ENCODE data around the gene TP63.

Gene TP63

DNA sequence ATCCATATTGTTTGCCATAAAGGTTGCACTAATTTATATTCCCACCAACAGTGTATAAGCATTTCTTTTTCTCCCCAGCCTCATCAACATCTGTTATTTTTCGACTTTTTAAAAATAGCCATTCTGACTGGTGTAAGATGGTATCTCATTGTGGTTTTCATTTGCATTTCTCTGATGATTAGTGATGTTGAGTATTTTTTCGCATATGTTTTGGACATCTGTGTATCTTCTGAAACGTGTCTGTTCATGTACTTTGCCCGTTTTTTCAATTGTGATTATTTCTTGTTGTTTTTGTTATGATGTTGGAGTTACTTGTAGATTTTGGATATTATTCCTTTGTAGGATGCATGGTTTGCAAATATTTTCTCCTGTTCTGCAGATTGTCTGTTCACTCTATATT, 46.5 kb downstream of the TP63 start:
- no peak for DNase-seq (ENCODE audit: low read depth)
- TF ChIP-seq, protein P1, sequence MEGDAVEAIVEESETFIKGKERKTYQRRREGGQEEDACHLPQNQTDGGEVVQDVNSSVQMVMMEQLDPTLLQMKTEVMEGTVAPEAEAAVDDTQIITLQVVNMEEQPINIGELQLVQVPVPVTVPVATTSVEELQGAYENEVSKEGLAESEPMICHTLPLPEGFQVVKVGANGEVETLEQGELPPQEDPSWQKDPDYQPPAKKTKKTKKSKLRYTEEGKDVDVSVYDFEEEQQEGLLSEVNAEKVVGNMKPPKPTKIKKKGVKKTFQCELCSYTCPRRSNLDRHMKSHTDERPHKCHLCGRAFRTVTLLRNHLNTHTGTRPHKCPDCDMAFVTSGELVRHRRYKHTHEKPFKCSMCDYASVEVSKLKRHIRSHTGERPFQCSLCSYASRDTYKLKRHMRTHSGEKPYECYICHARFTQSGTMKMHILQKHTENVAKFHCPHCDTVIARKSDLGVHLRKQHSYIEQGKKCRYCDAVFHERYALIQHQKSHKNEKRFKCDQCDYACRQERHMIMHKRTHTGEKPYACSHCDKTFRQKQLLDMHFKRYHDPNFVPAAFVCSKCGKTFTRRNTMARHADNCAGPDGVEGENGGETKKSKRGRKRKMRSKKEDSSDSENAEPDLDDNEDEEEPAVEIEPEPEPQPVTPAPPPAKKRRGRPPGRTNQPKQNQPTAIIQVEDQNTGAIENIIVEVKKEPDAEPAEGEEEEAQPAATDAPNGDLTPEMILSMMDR (IDR thresholded peaks at IDR 0.05; ENCODE audit: low read length, missing control alignments): no peak
- no peak overlapping the region for H3K4me3 ChIP-seq (replicated peaks; ENCODE audit: low read depth, low read length)

DNA sequence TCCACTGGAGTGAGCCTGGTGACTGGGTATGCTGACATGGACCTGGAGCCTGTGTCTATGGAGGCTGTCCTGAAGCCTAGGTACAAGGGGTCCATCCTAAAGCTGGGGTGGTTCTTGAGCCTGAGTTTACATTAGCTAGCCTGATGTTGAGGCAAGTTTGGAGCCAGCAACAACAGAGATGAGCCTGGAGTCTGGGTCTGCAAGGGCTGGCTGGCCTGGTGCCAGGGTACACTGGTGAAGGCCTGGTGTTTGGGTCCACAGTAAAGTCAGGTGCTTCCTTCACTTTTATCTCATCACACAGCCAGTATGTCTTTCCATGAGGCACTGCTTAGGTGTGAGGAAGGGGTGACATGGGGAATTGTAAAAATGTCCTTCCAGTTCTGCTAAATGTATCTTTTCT, 49.5 kb downstream of the TP63 start:
- H3K4me3 ChIP-seq (replicated peaks; ENCODE audit: low read depth, low read length): no peak overlapping the region
- TF ChIP-seq, protein P1 (IDR thresholded peaks at IDR 0.05; ENCODE audit: low read length, missing control alignments): no peak
- no peak for DNase-seq (ENCODE audit: low read depth)

DNA sequence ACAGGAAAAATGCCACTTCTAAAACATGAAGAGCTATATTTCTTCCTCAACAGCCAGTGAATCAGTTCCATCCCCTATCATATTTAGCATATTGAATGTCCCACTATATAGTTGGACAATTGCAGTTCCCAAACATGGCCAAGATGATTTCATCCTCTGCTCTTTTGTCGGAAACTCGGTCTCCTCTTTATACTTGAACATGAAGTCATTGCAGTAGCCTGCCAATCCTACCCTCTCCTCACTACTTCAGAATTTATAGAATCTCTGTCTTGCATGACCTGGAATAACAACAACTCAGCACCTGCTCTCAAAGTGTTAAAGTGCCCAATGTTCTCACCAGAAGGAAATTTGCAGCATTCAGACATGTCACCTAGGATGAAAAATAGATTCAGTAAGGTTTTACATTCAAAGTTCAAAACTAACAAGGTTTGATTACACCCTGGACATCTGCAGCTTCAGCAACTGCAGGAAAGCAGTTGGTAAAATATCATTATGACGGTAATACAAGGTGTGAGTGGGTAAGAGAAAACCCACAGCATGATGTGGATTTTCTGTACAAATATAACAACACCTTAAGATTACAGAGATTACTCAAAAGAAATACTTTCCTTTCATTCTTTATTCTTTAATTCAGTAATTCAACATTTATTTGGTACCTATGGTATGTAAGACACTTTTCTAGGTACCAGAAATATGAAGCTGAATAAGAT, 52.5 kb downstream of the TP63 start:
- H3K4me3 ChIP-seq (replicated peaks; ENCODE audit: low read depth, low read length): no peak overlapping the region
- TF ChIP-seq, protein P1 (IDR thresholded peaks at IDR 0.05; ENCODE audit: low read length, missing control alignments): no peak
- no peak for DNase-seq (ENCODE audit: low read depth)

DNA sequence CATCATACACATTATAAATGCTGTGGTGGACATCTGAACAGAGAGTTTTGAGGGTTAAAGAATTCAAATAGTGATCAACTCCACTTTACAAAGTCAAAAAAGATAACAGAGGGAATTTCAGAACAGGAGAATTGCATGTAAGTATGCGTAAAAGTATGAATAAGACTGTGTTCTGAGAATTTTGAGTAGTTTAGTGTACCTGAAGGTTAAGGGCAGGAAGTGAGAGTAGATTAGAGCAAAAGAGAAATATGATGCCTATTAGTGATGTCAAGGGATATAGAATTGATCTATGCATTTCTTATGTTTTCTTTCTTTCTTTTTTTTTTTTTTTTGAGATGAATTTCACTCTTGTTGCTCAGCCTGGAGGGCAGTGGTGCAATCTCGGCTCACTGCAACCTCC, 53.1 kb downstream of the TP63 start:
- DNase-seq (ENCODE audit: low read depth): no peak
- no peak overlapping the region for H3K4me3 ChIP-seq (replicated peaks; ENCODE audit: low read depth, low read length)
- TF ChIP-seq, protein P1 (IDR thresholded peaks at IDR 0.05; ENCODE audit: low read length, missing control alignments): no peak

DNA sequence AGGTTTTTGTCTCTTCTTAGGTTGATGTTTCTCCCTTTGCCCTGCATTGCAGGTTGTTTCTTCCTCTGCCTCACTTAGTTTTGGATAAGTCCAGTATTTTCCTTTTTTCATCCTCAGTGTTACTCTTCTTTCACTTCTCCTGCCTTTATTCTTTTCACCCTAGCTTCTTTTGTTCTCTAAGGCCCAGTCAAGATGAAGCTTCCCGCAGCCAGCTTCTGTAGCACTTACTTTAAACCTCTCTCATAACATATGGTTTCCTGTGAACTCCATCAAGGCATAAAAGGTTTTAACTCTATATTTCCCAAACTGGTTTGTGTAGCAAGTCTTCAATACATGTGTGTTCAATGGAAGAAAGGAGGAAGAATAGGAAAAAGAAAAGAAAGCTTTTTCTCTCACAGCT, 54.1 kb downstream of the TP63 start:
- DNase-seq (ENCODE audit: low read depth): no peak
- H3K4me3 ChIP-seq (replicated peaks; ENCODE audit: low read depth, low read length): no peak overlapping the region
- TF ChIP-seq, protein P1 (IDR thresholded peaks at IDR 0.05; ENCODE audit: low read length, missing control alignments): no peak

DNA sequence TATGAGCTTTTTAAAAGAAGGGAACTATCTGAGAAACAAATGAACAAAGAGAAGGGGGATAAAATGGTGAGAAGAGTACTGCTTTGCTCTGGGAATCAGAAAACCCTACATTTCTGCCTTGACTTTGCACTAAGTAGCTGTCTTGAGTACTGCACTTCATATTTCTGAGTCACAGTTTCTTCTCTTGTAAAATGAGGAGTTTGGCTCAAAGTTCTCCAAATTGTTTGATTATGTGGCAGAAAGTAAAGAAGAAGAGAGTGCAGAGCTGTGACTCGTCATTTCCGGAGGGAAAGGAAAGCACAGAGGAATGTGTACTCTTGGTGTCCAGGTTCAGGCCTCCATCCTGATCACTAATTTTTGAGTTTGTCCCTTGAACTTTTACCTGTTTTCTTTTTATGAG, 54.7 kb downstream of the TP63 start:
- peak; percentile 56 for DNase-seq (ENCODE audit: low read depth)
- TF ChIP-seq, protein P1 (IDR thresholded peaks at IDR 0.05; ENCODE audit: low read length, missing control alignments): no peak
- H3K4me3 ChIP-seq (replicated peaks; ENCODE audit: low read depth, low read length): no peak overlapping the region

DNA sequence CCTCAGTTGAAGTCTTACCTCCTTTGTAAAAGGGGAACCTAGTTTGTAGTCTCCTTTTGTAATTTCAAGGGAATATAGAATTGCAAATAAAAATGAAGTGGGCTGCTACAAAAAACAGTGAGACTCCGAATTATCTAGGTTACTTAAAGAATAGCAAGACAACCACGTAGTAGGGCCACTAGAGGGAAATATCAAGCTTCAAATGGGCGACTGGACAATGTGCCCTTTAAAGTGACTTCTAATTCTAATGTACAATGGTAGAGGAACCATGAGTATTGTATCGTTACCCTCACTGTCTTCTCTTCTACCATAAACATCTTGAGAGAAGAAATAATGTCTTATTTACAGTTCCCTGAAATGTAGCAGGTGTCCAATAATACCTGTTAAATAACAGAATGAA, 56.3 kb downstream of the TP63 start:
- no peak for DNase-seq (ENCODE audit: low read depth)

More for the DNA sequence above, 56.3 kb downstream of the TP63 start:
- no peak overlapping the region for H3K4me3 ChIP-seq (replicated peaks; ENCODE audit: low read depth, low read length)
- TF ChIP-seq, protein P1 (IDR thresholded peaks at IDR 0.05; ENCODE audit: low read length, missing control alignments): no peak

All from fibroblast of pulmonary artery (primary cell).